Measurements from ENCODE around the gene FHOD3.

FHOD3 gene

GRCh38 chr18:36819621-36820020 is 522.1 kb downstream of the FHOD3 start:
- H3K4me3 ChIP-seq (ENCODE audit: low read depth, low read length), result no peak overlapping the region
- TF ChIP-seq CTCF (IDR thresholded peaks at IDR 0.05; ENCODE audit: low read depth, low read length), result no peak

GRCh38 chr18:36821681-36822080 is 524.2 kb downstream of the FHOD3 start:
- no peak for TF ChIP-seq CTCF (IDR thresholded peaks at IDR 0.05; ENCODE audit: low read depth, low read length)
- H3K4me3 ChIP-seq (ENCODE audit: low read depth, low read length), result no peak overlapping the region

- H3K4me3 ChIP-seq (ENCODE audit: low read depth, low read length), result no peak overlapping the region
- no peak for TF ChIP-seq CTCF (IDR thresholded peaks at IDR 0.05; ENCODE audit: low read depth, low read length)
These were observed 528.0 kb downstream of the FHOD3 start for GRCh38 chr18:36825526-36825925.

GRCh38 chr18:36826556-36826955 is 529.0 kb downstream of the FHOD3 start:
- TF ChIP-seq CTCF (IDR thresholded peaks at IDR 0.05; ENCODE audit: low read depth, low read length), result no peak
- no peak overlapping the region for H3K4me3 ChIP-seq (ENCODE audit: low read depth, low read length)

GRCh38 chr18:36828157-36828629 is 530.7 kb downstream of the FHOD3 start:
- peak overlapping the region; percentile 91 for H3K4me3 ChIP-seq (ENCODE audit: low read depth, low read length)
- no peak for TF ChIP-seq CTCF (IDR thresholded peaks at IDR 0.05; ENCODE audit: low read depth, low read length)

- TF ChIP-seq CTCF (IDR thresholded peaks at IDR 0.05; ENCODE audit: low read depth, low read length), result peak; percentile 28; the same call in 1 of the 2 replicates
These were observed 531.3 kb downstream of the FHOD3 start, which contains the start of the genes KIAA1328 and TPGS2 for GRCh38 chr18:36828630-36829361. Gene KIAA1328, plus strand, starts transcription at chr18:36829127. Its CDS starts 12 bp downstream, at chr18:36829139. Gene TPGS2, minus strand, starts transcription at chr18:36829002. Its CDS starts 235 bp downstream, at chr18:36828767.

More at GRCh38 chr18:36828630-36829361, 531.3 kb downstream of the FHOD3 start, which contains the start of the genes KIAA1328 and TPGS2:
- H3K4me3 ChIP-seq (ENCODE audit: low read depth, low read length), result peak within 1 kb of the TSS; percentile 91
